ENCODE data around the gene SERP1.

GRCh38 chr3:150581174-150581573 is 34.9 kb upstream of the SERP1 start:
- no peak for TF ChIP-seq CTCF (IDR thresholded peaks at IDR 0.05)
- TF ChIP-seq, protein P1, sequence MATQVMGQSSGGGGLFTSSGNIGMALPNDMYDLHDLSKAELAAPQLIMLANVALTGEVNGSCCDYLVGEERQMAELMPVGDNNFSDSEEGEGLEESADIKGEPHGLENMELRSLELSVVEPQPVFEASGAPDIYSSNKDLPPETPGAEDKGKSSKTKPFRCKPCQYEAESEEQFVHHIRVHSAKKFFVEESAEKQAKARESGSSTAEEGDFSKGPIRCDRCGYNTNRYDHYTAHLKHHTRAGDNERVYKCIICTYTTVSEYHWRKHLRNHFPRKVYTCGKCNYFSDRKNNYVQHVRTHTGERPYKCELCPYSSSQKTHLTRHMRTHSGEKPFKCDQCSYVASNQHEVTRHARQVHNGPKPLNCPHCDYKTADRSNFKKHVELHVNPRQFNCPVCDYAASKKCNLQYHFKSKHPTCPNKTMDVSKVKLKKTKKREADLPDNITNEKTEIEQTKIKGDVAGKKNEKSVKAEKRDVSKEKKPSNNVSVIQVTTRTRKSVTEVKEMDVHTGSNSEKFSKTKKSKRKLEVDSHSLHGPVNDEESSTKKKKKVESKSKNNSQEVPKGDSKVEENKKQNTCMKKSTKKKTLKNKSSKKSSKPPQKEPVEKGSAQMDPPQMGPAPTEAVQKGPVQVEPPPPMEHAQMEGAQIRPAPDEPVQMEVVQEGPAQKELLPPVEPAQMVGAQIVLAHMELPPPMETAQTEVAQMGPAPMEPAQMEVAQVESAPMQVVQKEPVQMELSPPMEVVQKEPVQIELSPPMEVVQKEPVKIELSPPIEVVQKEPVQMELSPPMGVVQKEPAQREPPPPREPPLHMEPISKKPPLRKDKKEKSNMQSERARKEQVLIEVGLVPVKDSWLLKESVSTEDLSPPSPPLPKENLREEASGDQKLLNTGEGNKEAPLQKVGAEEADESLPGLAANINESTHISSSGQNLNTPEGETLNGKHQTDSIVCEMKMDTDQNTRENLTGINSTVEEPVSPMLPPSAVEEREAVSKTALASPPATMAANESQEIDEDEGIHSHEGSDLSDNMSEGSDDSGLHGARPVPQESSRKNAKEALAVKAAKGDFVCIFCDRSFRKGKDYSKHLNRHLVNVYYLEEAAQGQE (IDR thresholded peaks at IDR 0.05; ENCODE audit: low read depth, low read length) = no peak
- TF ChIP-seq TAF1 (IDR thresholded peaks at IDR 0.05; ENCODE audit: borderline replicate concordance, low read depth, low read length) = no peak
- TF ChIP-seq, protein P2, sequence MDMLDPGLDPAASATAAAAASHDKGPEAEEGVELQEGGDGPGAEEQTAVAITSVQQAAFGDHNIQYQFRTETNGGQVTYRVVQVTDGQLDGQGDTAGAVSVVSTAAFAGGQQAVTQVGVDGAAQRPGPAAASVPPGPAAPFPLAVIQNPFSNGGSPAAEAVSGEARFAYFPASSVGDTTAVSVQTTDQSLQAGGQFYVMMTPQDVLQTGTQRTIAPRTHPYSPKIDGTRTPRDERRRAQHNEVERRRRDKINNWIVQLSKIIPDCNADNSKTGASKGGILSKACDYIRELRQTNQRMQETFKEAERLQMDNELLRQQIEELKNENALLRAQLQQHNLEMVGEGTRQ (IDR thresholded peaks at IDR 0.05; ENCODE audit: borderline replicate concordance, low read depth, low read length) = no peak
- no peak for TF ChIP-seq GATA2 (CRISPR knock-in tag; IDR thresholded peaks at IDR 0.05)
- no peak for TF ChIP-seq RAD21 (IDR thresholded peaks at IDR 0.05; ENCODE audit: low read length)
- no peak for TF ChIP-seq NFIC (IDR thresholded peaks at IDR 0.05; ENCODE audit: borderline replicate concordance)
- no peak for TF ChIP-seq EZH2phosphoT487 (IDR thresholded peaks at IDR 0.05; ENCODE audit: borderline replicate concordance, low read depth)
